Pons (tissue), 1 donor: ENCODE measurements around the gene HIVEP2.
"Not testable (repeated sequence)": the region's sequence is repeated elsewhere in the genome, so short reads cannot be mapped to it uniquely, and the experiment has no call there.

ENCODE experiments used
- DNase-seq: peaks from one replicate; pipeline ENCODE4 v3.0.0-alpha.2; 2016; ENCODE audit warnings: low spot score

Gene HIVEP2, protein sequence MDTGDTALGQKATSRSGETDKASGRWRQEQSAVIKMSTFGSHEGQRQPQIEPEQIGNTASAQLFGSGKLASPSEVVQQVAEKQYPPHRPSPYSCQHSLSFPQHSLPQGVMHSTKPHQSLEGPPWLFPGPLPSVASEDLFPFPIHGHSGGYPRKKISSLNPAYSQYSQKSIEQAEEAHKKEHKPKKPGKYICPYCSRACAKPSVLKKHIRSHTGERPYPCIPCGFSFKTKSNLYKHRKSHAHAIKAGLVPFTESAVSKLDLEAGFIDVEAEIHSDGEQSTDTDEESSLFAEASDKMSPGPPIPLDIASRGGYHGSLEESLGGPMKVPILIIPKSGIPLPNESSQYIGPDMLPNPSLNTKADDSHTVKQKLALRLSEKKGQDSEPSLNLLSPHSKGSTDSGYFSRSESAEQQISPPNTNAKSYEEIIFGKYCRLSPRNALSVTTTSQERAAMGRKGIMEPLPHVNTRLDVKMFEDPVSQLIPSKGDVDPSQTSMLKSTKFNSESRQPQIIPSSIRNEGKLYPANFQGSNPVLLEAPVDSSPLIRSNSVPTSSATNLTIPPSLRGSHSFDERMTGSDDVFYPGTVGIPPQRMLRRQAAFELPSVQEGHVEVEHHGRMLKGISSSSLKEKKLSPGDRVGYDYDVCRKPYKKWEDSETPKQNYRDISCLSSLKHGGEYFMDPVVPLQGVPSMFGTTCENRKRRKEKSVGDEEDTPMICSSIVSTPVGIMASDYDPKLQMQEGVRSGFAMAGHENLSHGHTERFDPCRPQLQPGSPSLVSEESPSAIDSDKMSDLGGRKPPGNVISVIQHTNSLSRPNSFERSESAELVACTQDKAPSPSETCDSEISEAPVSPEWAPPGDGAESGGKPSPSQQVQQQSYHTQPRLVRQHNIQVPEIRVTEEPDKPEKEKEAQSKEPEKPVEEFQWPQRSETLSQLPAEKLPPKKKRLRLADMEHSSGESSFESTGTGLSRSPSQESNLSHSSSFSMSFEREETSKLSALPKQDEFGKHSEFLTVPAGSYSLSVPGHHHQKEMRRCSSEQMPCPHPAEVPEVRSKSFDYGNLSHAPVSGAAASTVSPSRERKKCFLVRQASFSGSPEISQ (N-terminal part only)

DNA sequence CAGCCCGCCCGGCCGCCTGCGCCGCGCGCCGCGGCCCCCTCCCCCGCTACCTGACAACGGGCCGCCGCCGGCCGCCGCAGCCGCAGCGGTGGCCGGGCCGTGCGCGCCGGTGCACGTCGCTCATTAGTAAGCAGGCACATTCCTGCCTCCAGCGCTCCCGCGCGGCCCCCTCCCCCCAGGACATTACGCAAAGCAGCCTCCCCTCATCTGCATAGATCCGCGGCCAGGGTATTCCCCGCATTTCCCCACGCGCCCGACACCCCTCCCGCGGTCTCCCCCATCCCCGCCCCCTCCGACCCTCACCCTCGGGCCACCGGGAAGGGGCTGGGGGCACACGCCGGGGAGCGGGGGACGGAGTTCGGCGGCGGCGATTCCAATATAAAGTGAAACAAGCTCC is at the start of gene HIVEP2:
Gene HIVEP2, minus strand, starts transcription at position 128 of the 397 bp plus-strand sequence. CDS start 170,438 bp downstream, outside the sequence.
- DNase-seq = peak; percentile 68

DNA sequence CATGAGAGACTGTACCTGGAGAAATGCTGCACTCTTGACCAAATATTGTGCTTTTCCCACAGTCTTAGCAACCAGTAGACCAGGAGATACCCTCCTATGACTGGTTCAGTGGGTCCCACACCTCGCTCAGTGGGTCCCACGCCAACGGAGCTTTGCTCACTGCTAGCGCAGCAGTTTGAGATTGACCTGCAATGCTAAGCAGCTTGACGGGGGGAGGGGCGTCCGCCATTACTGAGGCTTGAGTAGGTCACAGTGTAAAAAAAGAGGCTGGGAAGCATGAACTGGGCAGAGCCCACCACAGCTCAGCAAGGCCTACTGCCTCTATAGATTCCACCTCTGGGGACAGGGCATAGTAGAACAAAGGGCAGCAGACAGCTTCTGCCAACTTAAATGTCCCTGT is 49.0 kb upstream of the HIVEP2 start:
- no peak for DNase-seq

DNA sequence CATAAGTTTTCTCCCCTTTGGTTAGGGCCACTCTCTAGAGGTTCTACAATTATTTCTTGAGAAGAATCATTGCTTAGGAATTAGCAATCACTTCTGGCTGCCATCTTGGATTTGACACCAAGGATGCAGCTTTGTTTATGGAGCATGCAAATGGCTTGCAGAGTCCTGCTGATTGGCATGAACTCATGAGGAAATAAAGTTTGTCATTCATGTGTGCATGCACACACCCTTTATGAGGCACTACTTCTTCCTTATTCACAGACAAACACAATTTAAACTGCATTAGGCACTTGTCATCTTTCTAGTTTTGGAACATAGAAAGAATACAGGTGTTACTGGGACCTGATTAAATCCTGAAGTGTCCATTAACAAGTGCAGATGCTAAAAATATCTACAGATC is 42.5 kb upstream of the HIVEP2 start:
- no peak for DNase-seq

DNA sequence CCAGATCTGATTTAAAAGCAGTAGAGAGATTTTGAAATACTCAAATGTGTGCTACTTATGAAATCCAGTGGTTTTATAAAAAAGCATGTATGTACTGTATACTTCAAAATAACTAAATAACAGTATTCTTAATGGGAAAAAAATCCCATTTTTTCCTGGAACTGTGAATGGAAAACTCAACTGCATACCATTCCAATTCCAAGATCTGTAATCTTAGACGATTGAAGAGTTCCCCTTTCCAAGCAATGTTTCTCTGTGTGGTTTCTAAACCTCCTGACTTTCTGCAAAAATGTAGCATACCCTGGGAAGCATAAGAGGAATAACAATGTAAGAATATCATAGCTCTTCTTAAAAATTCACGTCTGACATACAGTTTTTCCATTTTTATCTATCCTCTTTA is 40.3 kb upstream of the HIVEP2 start:
- DNase-seq = no peak

DNA sequence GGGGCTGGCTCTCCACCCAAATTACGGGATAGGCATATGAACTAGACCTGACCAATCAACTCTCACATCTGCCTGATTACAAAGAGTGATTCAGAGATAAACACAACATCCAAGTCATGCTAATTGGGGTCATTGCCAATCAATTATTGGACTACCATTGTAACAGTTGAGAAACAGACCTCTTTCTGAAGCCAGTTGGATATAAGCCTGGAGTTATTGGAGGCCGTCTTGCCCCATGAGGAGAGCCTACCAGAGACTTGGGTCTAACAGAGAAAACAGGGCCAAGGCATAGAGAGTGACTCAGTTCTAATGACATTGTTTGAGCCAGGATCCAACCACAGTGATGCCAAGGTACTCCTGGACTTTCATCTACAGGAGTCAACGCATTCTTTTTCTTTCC is 39.4 kb upstream of the HIVEP2 start:
- DNase-seq = no peak

DNA sequence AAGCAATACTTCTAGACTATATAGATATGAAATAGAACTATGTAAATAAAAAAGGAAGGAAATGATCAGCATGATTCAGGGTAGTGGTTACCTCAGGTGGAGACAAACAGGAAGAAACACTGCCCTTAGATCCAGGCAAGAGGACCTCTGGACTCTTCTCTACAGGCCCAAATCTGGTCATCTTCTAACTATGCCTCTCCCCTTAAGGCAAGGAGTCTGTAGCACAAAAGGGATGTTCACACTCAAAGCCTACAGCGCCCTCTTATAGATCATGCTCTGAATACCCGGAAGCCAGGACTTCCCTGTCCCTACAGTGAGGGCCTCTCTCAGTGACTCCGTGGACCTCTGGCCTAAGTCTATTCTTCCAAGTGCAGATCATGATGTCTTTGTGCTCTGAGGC is 30.4 kb upstream of the HIVEP2 start:
- DNase-seq = no peak

DNA sequence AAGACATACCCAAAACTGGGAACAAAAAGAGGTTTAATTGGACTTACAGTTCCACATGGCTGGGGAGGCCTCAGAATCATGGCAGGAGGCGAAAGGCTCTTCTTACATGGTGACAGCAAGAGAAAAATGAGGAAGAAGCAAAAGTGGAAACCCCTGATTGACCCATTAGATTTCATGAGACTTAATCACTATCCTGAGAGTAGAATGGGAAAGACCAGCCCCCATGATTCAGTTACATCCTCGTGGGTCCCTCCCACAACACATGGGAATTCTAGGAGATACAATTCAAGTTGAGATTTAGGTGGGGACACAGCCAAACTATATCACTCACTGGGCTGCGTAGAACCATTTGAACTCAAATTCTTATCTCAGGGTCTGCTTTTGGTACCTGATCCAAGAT is 26.0 kb upstream of the HIVEP2 start:
- not testable (repeated sequence) for DNase-seq

DNA sequence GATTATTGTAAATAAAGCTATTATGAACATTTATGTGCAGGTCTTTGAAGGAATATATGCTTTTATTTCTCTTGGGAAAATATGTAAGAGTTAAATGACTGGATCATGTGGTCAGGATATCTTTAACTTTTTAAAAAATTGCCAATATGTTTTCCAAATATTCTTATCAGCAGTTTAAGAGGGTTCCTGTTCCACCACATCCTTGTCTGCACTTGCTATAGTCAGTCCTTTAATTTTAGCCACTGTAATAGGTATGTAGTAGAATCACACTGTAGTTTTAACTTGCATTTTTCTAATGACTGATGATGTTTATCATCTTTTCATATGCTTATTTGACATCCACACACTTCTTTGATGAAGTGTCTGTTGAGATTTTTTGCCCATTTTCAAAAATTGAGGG is 23.6 kb upstream of the HIVEP2 start:
- DNase-seq = no peak

DNA sequence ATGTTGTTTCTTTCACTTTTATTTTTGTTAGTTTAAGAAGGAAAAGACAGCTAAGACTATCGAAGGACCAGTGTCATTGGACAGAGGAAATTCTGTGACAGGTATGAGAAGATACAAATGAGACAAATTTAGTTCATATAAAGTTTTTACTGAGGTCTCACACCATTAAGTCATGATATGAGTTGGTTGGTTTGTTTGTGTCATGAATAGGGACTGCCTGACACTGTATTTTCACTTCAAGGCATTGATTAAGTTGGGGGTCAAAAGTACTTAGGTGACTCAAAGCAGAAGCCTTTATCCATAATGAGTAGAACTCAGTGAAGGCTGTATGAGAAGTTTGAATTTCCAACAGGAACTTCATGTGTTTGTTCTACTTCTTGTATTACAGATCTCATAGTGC is 21.3 kb upstream of the HIVEP2 start:
- no peak for DNase-seq

DNA sequence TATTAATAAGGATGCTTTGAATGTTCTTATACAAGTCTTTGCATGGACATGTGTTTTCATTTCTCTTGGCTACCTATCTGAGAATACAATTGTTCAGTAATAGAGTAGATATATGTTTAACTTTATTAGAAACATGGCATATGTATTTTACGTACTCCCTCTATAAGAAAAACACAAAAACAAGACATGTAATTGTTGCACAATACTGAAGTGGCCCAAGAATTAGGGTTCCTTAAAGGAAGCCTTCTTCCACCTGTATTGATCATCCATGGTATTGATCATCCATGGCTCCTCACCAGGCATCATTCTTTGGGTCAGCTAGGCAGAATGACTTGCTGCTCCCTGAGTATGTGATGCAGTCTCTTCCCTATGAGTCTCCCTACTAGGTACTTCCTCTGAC is 20.2 kb upstream of the HIVEP2 start:
- no peak for DNase-seq

DNA sequence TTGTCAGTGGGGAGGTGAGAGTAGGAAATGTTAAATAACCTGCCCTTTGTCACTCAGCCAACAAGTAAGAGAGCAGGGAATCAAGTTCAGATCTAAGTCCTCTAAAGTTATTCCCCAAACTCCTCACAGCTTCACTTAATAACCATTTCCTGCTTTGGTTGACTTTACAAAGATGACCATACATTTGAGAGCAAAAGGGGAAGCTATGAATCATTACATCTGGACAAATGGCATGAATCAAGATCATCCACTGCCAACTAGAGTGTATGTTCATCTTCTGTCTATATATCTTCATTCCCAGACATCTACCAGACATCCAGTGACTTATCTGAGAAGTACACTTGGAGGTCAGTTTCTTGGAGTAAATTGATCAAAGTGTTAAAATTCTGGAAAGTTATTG is 15.1 kb upstream of the HIVEP2 start:
- no peak for DNase-seq

DNA sequence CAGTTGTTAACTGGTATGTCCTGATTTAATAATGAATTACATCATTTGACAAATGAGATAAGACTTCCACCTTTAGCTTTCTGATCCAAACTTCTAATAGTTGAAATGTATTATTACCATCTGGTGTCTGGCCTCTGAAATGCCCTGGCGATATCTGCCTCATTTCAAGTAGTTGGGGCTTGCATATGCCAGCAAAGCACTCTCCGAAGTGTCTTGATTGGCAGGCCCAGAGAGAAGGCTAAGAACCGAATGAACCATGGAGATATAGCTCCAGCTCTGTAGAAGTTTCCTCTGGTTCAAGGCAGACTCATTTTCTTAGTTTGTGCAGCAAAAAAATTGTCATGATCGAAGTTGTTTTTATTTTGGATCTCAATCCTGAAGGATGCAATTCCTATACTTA is 13.4 kb upstream of the HIVEP2 start:
- DNase-seq = no peak

DNA sequence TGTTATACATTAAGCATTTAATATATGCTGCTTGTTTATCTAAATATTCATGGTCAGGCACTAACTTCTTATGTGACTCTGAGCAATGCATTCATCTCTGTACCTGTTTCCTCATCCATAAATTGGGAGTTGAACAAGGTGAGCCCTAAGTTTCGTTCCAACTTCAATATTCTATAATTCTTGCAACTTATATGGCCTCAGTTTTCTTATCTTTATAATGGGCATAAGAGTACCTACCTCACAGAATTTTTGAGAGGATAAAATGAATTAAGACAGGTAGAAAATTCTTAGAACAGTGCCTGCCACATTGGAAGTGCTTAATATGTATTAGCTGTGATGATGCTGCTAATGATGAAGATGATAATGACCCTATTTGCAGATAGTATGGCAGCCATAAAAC is 11.8 kb upstream of the HIVEP2 start:
- DNase-seq = no peak

DNA sequence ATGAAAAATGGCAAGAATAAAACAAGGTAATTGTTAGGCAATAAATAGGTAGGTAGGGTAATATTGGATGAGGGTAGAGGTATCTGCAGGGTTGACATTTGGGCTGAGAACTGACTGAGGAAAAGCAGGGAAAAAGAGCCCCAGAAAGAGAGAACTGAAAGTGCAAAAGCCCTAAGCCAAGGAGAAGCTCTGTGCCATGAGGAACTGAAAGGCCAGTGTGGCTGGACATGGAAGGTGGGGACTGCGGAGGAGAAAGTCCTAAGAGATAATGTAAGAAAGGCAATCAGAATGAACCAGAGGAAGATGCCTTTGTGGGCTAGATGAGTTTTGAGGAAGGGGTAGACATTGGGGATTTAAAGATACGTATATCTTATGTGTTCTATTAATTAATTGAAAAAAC is 9.9 kb upstream of the HIVEP2 start:
- DNase-seq = peak; percentile 69

DNA sequence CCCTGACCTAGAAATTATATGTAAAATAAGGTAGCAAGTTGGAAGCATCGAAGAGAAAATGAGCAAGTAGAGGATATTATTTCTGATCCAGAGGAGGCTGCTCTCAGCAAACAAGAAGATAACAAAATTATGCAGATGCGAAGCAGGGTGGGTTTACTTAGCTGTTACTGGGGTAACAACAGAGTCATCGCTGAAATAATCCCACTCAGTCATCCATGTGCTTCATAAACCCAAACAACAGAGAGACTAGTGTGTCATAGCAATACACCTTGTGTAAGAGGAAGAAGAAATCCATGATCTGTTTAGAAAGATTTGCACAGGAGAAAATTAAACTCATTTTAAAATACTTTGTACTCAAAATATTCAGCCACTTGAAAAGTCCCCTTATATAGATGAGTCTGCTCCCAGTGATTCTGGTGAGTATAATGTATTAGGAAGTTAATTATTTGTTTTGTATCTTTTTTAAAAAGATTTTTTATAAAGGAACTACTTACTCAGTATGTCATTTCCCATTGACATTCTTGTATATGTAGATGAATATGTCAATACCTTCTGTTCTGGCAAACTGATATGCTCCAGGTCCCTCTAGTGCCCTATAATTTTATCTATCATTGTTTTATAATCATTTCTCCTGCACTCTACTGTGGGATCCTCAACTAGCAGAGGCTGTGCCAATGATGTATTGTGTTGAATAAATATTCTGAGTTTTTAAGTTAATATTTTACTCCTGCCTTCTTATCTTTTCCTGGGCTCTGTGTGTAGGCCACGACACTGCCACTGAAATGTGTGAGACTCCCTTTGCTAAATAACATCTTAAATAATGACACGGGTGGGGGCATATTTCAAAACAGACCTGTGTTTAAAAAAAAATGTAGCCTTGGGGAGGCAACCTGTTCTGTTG is 8.6 kb upstream of the HIVEP2 start:
- no peak for DNase-seq

DNA sequence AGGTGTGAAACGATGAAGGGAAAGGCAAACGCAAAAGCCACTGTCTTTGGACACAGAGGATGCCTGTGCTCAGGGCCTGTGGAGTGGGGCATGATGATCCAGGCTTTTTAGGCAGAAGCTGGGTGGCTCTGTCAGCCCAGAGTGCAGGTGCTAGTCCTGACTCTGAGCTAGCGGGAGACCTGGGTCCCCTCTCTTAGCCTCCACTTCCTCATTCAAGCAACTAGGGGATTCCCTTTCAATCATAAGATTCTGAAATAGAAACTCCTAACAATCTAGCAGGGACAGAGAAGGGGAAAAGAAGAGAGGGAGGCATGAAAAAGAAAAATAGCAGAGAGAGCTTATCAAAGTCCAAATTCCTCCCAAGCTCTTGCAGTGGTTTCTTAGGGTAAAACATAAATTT is 7.6 kb upstream of the HIVEP2 start:
- no peak for DNase-seq

DNA sequence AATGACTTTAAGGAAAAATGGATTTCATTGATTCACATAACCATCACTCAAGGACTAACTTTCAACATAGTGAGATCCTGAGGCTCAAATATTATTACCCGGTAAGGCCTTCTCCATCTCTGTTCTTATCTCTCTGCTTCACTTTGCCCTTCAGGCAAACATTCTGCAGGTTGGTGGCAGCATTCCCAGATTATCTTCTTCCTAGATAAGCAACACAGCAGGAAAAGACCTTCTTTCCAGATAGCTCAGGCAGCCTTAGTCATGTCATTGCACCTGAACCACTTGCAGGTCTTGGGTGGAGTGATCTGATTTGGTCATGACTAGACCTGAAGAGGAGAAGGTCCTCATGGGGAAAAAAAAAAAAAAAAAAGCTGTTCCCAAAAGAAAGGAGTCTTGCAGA is 5.3 kb upstream of the HIVEP2 start:
- DNase-seq = no peak

DNA sequence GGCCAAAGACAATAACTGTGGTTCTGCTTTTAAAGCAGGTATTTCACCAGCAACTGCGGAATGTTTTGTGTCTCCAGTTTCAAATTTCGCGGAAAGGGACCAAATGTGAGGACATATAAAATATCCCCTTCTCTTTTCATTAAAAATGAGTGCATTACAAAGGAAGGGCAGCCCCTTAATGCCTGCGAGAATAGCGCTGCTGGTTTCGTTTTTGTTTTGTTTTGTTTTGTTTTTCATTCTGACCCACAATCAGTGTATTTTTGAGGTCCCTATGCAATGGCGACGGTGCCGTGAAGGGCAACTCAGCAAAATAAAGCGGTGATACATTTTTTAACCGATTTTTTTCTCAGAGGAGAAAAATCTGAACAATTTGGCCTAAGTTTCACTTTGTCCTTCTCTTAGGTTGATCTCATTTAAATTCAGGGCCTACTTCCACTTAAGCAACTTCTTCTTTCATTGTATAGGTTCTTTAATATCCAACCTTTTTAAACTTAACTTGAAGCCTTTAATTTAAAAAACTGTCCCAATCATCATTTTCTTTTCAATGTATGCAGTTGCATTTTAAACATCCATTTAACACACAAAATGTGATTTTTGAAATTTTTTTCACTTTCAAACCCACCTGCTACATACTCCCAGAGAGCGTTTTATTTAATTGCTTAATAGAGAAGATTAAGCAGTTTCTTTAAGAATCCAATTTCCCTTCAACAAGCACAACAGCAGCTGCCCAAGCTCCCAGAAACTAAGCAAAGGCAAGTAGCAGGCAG is 2.9 kb upstream of the HIVEP2 start:
- DNase-seq = no peak

DNA sequence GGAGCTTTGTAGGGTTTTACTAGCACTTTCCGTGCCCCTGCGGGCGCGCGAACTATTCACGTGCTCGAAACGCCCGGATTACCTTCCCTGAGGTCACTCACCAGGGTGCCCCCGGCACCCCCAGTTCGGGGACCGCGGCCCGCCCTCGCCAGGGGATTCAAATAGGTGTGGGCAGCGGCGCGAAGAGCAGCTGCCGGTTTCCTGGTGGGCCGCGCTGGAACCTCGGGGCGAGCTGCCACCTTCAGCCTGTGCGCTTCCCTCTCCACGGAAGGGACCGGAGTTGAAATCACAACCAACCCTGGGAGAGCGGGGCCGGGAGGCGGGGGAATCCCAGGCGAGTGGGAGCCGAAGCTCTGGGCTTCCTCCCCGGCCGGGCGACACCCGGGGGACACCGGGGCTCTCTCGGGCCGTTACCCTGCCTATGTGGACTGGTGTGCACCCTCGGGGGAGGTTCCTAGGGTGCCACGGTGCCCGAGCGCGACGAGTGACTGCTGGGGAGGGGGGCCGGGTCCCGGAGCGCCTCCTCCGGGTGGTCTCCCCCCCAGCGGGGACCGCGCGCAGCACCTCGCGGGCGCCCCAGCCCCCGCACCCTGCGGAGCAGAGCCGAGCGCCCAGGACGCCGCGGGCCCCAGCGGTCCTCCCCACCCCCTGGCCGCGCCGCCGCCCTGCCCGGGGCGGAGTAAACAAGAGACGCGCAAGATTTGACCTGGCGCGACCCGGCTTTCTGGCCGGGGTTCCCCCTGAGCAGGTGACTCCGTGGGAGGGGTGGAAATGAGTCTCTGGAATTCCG is 2.1 kb upstream of the HIVEP2 start:
- peak; percentile 78 for DNase-seq
